ENCODE measurements around the gene RBCK1.
"Not testable (repeated sequence)": the region's sequence is repeated elsewhere in the genome, so short reads cannot be mapped to it uniquely, and the experiment has no call there.

RBCK1 gene

DNA sequence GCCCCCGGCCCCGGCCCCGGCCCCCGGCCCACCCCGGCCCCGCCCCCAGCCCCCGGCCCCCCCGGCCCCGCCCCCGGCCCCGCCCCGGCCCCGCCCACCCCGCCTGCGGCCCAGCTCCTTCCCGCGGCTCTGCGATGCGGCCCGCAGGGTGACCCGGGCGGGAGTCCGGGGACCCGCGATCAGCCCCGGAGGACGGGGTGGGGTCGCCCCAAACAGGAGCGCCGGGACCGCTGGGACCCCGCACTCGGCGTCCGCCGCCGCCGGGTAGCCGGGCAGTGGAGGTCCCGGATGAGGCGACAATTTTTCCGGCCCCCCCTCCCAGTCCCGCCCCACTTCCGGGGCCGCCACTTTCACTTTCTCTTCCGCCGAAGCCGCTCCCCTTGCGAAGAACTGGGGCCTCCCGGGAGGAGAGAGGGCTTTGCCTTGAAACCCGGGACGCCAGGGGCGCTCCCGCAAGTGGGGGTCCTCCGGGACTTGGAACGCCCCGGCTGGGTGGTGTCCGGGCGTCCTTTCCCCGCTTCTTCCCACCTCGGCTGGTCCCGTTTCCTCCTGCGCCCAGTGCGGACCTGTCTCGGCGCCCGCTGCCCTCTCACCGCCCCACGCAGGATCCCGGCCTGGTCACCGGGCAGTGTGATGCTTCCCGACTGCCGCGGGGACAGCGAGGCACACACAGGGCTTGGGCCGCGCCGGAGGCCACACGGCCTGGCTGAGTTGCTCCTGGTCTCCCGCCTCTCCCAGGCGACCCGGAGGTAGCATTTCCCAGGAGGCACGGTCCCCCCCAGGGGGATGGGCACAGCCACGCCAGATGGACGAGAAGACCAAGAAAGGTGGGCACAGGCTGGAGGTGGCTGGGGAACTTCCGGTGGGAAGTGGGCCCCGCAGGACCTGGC lies at the start of gene RBCK1:
Gene RBCK1 (plus strand): TSS at position 347 of the 890 bp plus-strand sequence. CDS start 459 bp downstream, at position 806.
- DNase-seq (ENCODE audit: low read depth in 2 of 2) = peak; percentile 73 to 80

DNA sequence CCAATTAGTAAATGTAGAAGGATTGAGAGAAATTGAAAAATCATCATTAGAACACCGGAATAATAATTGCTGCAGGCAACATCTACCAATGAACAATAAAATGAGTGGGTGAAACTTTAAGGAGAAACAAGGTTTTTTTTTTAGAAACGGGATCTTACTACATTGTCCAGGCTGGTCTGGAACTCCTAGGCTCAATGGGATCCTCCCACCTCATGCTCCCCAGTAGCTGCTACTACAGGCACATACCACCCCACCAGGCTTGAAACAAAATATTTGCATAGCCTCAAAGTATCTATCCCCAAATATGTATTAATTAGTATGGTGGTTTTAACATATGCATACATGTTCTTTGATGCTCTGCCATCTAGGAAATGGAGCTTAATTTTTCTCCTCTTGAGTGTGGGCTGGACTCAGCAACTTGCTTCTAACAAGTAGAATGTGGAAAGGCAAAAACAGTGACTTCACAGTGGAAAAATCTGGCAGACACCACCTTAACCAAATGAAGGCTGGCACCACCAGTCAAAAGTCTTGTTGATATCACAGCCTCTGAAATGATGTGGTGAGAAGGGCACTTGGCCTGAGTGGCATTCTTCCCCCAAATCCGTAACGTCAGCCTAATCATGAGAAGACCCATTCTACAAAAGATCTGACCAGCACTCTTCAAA lies 49.1 kb upstream of the RBCK1 start:
- no peak for DNase-seq (ENCODE audit: low read depth in 2 of 2)

DNA sequence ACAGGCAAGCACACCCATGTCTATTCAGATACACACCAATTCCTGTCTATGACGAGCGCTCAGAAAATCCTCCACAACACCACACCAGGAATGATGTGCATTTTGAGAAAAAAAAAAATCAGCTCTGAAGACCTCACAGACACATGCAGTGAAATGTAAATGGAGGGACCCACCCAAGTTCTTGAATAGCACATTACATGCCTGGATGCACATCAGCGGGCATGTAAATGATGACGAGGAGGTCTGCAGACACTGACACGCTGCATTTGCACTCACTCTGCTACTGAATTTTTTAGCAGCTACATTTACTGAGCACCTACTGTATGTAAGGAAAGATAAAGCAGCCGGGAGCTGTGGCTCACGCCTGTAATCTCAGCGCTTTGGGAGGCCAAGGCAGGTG lies 46.5 kb upstream of the RBCK1 start:
- no peak for DNase-seq (ENCODE audit: low read depth in 2 of 2)

DNA sequence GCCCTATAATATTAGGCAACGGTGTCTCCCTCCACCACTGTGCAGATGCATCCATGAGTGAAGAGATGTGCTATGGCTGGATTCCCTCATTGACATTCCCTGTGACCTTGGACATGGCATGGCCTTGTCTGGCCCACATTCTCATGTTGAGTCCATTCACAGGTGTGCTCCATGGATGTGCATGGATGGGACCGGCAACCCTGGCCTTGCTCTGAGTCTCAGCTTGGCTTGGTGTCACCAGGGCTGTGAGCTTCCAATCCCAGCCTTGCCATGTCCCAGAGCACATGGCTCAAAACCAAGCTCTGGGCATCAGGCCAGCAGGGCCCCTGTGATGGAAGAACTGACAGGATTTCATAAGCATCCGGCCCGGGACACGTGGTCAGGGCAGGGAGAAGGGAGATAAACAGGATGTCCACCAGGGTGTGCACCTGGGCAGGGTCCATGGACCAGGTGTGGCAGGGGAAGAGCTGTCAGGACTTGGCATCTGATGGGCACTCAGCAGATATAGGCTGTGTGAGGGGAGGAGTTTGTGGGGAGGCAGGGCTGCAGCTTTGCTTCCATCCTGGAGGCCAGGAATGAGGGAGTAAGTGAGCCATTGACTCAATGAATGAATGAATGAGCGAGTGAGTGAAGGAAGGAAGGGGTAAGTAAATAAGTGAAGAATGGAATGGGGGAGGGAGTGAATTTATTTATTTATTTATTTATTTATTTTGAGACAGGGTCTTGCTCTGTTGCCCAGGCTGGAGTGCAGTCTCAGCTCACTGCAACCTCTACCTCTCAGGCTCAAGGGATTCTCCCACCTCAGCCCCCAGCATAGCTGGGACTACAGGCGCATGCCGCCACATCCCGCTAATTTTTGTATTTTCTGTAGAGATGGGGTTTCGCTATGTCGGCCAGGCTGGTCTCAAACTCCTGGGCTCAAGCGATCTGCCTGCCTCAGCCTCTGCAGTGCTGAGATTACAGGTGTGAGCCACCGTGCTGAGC lies 45.5 kb upstream of the RBCK1 start:
- peak; percentile 41 to 49 for DNase-seq (ENCODE audit: low read depth in 2 of 2)

DNA sequence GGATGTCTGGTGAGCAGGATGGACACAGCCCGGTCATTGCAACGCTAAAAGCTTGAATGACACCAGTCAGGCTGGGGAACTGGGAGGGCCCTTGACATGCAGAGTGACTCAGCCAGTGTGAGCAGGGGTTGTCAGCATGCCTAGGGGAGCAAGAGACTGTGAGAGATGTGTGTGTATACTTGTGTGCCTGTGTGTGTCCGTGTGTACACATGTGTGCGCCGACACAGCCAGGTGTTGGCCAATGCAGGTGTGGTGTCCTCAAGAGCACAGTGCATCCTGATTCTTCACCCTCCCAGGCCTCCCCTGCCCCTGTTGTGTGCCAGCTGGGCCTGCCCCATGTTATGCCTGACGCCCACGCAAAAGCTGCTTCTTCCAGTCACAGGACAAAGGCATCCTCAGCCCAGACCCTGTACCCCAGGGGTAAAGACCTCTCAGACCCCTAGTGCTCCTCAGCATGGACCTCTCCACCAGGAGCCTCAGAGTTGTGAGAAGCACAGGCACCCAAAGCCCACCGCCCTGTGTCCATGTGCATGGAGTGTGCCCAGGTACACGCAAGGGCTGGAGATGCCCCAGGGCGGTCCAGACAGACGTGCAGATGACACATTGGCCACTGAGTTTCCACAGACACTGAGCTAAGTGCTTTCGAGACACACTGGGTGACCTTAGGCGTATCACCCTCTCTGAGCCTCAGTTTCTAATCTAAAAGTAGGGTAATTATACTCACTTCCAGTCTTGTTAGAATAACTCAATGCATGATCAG lies 44.6 kb upstream of the RBCK1 start:
- DNase-seq (ENCODE audit: low read depth in 2 of 2) = no peak

DNA sequence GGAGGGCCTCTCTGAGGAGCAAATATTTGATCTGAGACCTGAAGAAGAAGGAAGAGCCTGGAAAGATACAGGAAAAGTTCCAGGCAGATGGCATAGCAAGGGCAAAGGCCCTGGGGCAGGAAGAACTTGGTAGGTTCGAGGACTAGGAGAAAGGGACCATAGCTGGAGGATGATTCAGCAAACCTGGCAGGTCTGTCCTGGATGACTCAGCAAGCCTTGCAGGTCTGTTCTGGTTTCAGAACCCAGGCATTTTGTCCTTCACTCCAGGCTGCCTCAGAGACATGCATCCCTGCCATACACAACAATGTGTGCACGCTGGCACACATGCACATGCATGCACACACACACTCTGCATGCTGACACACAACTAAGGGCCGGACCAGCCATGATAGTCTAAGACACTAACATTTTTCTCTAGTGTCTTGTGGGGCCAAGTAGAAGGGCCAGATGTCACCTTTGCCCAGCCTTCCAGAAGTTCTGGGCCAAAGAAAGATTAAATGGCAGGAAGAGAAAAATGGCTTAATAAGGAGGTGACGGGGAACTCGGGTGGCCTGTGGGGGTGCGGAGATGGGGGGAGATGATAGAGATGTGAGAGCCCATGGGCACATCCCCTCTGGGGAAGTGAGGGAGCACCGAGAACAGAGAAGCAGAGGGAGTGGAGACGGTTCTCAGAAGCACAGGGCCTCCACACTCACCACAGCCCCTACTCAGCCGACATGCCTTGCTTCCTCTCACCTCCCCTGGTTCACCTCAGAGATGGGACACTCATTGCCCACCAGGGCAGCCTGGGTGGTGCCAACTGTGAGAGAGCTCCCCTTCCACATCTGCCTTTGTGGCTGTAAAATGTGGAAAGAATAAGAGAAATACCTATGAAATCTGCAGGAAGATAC lies 42.9 kb upstream of the RBCK1 start:
- no peak for DNase-seq (ENCODE audit: low read depth in 2 of 2)

DNA sequence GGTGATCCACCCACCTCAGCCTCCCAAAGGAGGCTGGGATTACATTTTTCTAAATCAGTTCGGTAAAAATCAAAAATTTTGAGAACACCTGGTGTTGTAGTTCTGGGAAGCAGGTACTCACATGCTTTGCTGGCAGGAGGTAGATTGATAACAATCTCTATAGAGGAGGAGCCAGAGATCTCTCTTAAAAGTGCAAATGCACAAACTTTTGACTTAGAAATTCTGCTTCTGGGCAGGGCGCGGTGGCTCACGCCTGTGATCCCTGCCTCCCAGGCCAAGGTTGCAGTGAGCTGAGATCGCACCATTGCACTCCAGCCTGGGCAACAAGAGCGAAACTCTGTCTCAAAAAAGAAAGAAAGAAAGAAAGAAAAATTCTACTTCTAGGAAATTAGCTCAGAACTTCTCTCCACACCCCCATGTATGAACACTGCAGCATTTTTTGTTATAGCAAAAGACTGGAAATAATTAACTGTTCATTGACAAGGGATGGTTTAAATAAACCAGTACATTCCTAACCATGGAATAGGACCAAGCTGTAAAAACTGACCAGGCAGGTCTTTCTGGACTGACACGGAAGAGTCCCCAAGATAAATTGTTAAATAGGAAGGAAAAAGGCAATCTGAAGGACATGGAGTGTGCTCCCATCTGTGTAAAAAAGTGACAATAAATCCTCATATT lies 41.9 kb upstream of the RBCK1 start:
- DNase-seq (ENCODE audit: low read depth in 2 of 2) = no peak

DNA sequence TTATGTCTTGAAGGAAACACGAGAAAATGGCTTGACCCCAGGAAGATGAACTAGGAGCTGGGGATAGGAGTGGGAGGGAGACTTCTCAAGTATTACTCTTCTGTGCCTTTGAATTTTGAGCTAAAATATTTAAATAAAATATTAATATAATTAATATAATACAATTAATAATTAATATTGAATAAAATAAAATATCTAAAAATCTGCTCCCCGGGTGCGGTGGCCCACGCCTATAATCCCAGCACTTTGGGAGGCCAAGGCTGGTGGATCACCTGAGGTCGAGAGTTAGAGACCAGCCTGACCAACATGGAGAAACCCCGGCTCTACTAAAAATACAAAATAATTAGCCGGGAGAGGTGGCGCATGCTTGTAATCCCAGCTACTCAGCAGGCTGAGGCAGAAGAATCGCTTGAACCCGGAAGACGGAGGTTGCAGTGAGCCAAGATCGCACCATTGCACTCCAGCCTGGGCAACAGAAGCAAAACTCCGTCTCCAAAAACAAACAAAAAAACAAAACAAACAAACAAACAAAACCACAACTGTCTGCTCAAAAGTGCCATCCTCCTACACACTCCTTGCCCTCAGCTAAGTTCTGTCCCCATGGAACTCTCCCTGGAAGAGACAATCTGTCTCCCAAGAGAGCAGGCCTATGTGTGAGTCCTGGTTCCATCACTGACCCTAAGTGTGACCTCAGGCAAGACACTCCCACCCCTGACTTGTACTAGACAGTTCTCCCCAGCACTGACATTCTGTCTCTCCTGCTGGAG lies 41.2 kb upstream of the RBCK1 start:
- DNase-seq (ENCODE audit: low read depth in 2 of 2) = no peak

DNA sequence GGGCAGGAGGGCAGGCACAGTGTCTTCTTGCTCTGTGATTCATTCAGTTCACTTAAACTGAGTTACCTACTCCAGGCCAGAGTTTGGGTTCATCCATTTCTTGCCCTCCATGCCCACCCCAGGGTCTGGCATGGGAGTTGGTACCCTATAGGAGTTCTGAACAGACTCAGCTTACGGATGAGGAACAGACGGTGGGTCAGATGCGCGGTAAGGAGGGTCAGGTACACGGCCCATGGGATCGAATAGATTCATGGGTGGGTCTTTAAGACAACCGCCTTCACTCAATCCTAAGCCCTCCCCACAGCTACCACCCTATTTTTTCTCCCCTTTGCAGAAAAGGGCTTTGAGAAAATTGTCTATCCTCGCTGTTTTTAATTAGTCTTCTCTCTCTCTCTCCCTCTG lies 40.6 kb upstream of the RBCK1 start:
- DNase-seq (ENCODE audit: low read depth in 2 of 2) = no peak

DNA sequence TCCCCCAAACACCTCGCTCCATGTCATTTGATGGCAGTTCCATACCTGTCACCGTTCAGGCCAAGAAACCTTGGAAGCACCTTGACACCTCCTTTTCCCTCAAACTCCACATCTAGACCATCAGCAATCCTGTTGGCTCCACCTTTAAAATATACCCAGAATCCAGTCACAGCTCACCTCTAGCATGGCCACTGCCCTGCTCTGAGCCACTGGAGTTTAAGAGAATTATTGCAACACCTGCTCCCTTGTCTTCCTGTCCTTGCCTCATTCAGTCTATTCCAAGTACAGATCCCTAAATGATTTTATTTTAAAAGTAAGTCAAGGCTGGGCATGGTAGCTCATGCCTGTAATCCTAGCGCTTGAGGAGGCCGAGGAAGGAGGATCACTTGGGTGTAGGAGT lies 39.2 kb upstream of the RBCK1 start:
- no peak for DNase-seq (ENCODE audit: low read depth in 2 of 2)

DNA sequence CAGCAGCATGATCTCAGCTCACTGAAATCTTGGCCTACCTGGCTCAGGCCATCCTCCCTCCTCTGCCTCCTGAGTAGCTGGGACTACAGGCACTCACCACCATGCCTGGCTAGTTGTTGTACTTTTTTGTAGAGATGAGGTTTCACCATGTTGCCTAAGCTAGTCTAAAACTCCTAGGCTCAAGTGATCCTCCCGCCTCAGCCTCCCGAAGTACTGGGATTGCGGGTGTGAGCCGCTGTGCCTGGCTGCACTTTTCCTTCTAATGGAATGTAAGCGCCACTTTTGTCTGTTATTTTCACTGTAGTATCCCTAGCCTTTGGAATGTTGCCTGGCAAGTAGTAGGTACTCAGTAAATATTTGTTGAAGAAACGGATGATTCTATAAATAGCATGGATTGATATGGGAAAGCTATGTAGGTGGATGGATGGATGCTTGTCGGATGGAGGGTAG lies 37.9 kb upstream of the RBCK1 start:
- no peak for DNase-seq (ENCODE audit: low read depth in 2 of 2)

DNA sequence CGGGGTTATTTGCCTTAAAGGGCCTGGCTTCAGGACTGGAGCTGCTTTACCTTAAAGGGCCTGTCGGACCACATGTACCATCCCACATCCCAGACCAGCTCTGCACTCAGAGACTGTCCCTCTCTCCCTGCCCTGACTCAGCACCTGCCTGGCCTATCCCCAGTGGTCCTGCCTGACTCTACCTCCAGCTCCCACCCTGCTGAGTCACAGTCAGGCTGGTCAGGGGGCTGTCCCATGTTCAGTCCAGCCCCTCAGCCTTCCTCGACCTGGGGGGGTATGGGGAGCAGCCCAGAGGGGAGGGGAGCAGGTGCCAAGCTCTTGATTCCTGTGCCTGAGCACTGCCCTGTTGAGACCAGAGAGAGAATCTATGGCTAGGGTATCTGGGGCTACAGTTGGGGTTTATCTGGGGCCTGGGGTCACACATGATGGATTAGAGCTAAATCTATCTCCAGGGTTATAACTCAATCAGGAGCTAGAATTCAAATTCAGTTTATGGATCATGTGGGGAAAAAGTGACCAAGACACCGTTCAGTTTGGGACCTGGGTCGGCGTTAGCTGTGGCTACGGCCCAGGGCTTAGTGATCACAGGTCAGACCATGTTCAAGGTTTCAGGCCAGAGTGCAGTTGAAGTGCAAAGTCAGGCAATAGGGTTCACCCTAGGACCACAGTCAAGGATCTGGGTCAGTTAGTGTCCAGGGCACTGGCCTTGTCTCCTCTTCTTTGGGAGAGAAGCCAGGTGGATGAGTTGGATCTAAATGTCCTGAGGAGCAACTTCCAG lies 36.9 kb upstream of the RBCK1 start:
- no peak for DNase-seq (ENCODE audit: low read depth in 2 of 2)

DNA sequence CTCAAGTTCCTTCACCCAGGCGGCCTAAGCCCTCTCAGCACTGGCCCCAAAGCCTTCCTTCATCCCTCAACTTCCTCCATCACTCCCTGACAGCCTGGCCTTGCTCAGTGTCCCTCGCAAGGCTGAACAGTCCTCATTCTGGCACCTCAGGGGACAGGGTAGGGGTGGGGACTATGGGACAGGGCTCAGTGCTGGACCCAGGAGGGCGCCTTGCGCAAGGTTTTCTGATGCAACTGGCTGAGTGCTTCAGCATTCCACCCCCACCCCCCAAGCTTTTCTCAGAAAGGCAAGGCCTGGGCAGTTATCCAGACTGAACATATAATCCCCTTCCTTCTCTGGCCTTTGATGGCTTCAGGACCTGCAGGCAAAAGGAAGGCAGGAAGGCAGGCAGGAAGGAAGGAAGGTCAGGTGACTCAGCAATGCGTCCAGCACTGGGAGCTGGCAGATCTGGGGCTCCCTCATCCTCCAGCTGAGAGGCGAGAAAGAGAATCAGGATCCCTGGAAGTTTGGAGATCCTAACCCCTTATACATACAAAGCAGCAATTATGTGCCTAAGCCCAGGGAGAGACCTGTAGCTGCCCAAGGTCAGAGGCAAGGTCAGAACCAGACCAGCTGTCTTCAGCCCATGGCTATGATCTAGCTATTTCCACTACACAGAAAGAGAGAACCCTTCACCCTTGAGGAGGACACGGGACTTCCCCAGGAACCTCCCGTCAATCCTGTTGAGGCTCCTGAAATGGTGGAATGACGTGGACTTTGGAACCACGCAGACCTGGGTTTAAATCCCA lies 36.1 kb upstream of the RBCK1 start:
- no peak for DNase-seq (ENCODE audit: low read depth in 2 of 2)

DNA sequence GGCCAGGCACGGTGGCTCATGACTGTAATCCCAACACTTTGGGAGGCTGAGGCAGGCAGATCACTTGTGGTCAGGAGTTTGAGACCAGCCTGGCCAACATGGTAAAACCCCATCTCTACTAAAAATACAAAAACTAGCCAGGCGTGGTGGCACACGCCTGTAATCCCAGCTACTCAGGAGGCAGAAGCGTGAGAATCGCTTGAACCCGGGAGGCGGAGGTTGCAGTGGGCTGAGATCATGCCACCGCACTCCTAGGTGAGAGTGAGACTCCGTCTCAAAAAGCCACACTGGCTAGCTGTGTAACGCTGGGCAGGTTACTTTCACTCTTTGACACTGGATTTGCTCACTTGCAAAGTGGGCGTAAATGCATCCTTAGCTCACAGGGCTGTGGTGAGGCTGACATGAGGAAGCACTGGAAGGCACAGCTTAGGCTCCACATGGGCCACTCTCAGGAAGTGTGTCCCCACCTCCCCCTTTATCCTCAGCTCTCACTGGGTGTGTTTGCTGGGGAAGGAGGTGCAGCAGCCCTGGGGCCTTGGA lies 35.5 kb upstream of the RBCK1 start:
- DNase-seq (ENCODE audit: low read depth in 2 of 2) = not testable (repeated sequence)

DNA sequence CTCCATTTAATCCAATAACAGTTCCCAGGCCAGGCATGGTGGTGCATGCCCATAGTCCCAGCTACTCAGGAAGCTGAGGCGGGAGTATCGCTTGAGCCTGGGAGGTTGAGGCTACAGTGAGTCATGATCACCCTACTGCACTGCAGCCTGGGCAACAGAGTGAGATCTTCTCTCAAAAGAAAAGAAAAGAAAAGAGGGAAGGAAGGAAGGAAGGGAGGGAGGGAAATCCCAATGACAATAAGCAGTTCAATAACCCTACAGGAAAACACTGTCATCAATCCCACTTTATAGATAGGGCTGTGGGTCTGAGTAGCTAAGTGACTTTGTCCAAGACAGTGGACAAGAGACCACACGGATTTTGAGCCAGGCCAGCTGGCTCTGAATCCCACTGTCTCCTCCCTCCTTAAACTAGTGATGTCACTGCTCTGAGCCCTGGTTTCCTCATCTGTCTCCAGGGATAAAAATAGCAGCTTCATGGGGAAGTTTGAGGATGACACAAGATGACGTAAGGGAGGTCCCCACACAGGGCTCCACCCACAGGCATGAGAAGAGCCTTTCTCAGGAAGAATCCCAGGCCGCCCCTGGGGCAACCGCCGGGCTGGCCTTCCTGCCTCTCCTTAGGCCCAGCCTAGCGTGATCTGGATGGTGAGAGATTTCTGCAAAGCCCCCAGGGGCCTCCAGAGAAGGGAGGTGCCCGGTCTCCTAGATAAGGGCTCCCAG lies 34.8 kb upstream of the RBCK1 start:
- no peak for DNase-seq (ENCODE audit: low read depth in 2 of 2)

DNA sequence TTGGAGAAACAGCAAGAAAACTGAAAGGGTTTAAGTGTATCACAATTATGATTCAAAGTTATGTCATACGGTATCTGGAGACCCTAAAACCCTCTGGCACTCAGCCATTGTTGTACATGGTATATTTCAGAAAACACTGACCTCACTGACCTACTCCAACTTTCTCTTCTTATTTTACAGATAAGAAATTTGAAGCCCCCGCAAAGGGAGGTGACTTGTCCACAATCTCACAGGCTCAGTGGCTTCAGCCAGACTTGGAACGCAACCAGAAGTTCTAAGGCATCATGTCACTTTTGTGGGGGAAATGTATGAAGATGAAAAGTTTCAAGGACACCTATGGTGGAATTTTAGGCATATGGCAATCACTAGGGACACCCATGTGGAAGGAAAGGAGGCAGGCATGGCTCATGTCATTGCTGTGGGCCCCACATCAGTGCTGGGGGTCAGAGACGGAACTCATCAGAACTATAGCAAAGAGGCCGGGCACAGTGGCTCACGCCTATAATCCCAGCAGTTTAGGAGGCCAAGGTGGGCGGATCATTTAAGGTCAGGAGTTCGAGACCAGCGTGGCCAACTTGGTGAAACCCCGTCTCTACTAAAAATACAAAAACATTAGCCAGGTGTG lies 32.7 kb upstream of the RBCK1 start:
- no peak for DNase-seq (ENCODE audit: low read depth in 2 of 2)
